Heart left ventricle (tissue), 16 donors: ENCODE results near the gene PPA1. TPM values are rescaled to one million over a fixed set of nuclear protein-coding genes. Genes with fewer than 3 reads are reported as not detected.

Source experiments
- ATAC-seq, 4 donors: fragments of 200-7000 bp; cut with Tn5 transposase; one replicate each; pipeline ENCODE4 v1.9.1; 2020 to 2022; ENCODE audit warnings: moderate library complexity in 4 of 4, mild to moderate bottlenecking in 3 of 4, moderate number of reproducible peaks in 1 of 4
- DNase-seq, 5 donors: peaks; one replicate each; pipeline ENCODE4 v3.0.0-alpha.2; 2020
- H3K27ac ChIP-seq, 12 donors: fragments of 200-600 bp; sonication (generic) in 4 of 12; one replicate each; pipeline versions ENCODE4 v1.5.0 to v1.8.0; 2016 to 2022; ENCODE audit warnings: mild to moderate bottlenecking in 2 of 12
- H3K27me3 ChIP-seq, 9 donors: fragments of 200-600 bp; sonication (generic) in 2 of 9; one replicate each; pipeline versions ENCODE4 v1.5.1 to v1.8.0; 2016 to 2022; ENCODE audit warnings: mild to moderate bottlenecking in 3 of 9
- H3K36me3 ChIP-seq, 9 donors: fragments of 200-600 bp; sonication (generic) in 2 of 9; one replicate each; pipeline versions ENCODE4 v1.5.0 to v1.8.0; 2018 to 2022; ENCODE audit warnings: mild to moderate bottlenecking in 2 of 9
- H3K4me1 ChIP-seq, 12 donors: fragments of 200-600 bp; sonication (generic) in 4 of 12; one replicate each; pipeline versions ENCODE4 v1.5.0 to v1.8.0; 2016 to 2022; ENCODE audit warnings: mild to moderate bottlenecking in 3 of 12
- H3K4me3 ChIP-seq, 12 donors: fragments of 200-600 bp; sonication (generic) in 4 of 12; one replicate each; pipeline versions ENCODE4 v1.5.0 to v1.8.0; 2017 to 2022; ENCODE audit warnings: mild to moderate bottlenecking in 9 of 12, moderate library complexity in 4 of 12
- H3K9me3 ChIP-seq, 12 donors: fragments of 200-600 bp; sonication (generic) in 4 of 12; one replicate each; pipeline versions ENCODE4 v1.5.0 to v1.8.0; 2016 to 2022; ENCODE audit warnings: mild to moderate bottlenecking in 1 of 12
- POLR2A ChIP-seq, 2 donors: fragments of 450-650 bp; IDR thresholded peaks; one replicate each; pipeline ENCODE4 v1.6.1; 2017; ENCODE audit warnings: antibody characterized with exemption in 2 of 2, mild to moderate bottlenecking in 2 of 2, moderate library complexity in 2 of 2
- WGBS, 4 donors: extraction: QIAGEN DNeasy Blood & Tissue Kit in 2 of 4; methylation state at CpG; one replicate each; pipeline versions ENCODE4 v1.1.5 to v1.1.7; 2013 to 2018; 5-methylcytosine and 5-hydroxymethylcytosine counted together
- intact Hi-C, 10 donors: fragments of 100-400 bp; cut with DNase I; formaldehyde crosslinking; loops; one replicate each; pipeline versions ENCODE4 v1.11.1 to v1.14.2; 2022
- polyA plus RNA-seq, 2 donors: library from polyadenylated mRNA; stranded (reverse); fragments of 200-250 nt; gene quantifications; one replicate each; pipeline ENCODE4 v1.2.3, GENCODE V29; 2013
- total RNA-seq, 9 donors: library from RNA; depleted of rRNA in 2 of 9; stranded (reverse); fragments of >200 nt in 2 of 9; fragmentation: NEBNext Ultra II Directional in 3 of 9; extraction: Animal tissue kit (Norgen Biotek cat#: 25700) in 3 of 9; gene quantifications; one replicate each; pipeline versions ENCODE4 v1.1.0 to v1.2.4, GENCODE V29; 2016 to 2023
- TF ChIP-seq, protein P1 (sequence below), 12 donors: fragments of 200-600 bp; sonication (generic) in 4 of 12; IDR thresholded peaks; one replicate each; pipeline versions ENCODE4 v1.5.0 to v1.8.0; 2018 to 2022; ENCODE audit warnings: antibody characterized with exemption in 12 of 12, mild to moderate bottlenecking in 5 of 12
- donor health status: ischemic (EF 13 %, LVEDD 7.1; RV severe dilation, severe dysfunction).
- donor health status: healthy with polysubstance abuse.
- donor health status: DM: no; HTN: yes; CAD: no.
- donor health status: DM: no; HTN: no; CAD: no.
- donor health status: ischemic (EF 25% LVEDD 6.9; RV normal size, moderate dysfunction).
- donor health status: ischemic (EF 25% LVEDD 5.7; RV mildly dilated, moderate dysfunction).
- donor health status: healthy.
- donor health status: DM: yes; HTN: yes; CAD: no.
- donor health status: ischemic (EF 35%, LVEDD 5.7; RV mildly dilated, moderate dysfunction).
- donor health status: nonischemic (EF 11% LVEDD 7.7; RV severe dilation, severe dysfunction).
- donor health status: DM: yes; HTN: yes; CAD: no.
- donor health status: PGD.
- donor health status: ischemic (EF 29% LVEDD 5.4; RV normal size, mild dysfunction).
- donor health status: nonischemic (EF 23%, LVEDD 6.1; RV moderate dilation, normal function).

Gene PPA1
- total and polyA plus RNA-seq, 11 donors, result 61.1 to 151 (median 84.1) TPM

DNA sequence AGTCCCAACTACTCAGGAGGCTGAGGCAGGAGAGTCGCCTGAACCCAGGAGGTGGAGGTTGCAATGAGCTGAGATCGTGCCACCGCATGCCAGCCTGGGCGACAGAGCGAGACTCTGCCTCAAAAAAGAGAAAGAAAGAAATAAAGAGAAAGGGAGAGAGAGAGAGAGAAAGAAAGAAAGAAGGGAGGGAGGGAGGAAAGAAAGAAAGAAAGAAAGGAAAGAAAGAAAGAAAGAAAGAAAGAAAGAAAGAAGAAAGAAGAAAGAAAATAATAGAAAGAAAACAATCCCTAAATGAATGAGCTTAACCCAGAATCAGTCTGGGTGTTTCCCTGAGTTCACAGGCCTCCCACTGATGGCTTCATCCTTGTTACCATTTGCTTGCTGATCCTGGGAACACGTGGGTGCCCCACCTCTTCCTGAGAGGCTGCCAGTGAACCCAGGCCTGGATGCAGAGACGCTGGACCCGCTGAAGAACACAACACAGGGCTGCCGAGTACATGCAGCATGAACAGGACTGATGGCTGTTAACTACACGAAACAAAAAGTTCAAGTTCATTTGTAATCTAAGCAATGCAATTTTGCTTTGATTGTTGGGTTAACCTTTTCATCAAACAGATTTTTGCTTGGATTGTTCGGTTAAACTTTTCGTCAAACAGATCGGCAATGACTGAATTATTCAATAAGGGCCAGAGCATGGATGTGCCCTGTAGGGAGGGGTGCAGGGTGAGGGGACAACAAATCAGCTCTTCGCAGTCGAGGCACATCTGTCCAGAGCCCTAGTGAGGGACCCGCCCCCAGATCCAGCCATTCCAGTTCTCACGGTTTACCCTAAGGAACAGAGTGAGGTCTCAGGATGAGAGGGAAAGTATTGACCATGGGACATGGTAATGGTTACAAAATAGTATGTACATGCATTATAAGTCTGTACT, 39.0 kb upstream of the PPA1 start:
- Histone ChIP-seq H3K4me3 (no peak overlapping the region), H3K27me3 (no peaks in the 10 kb centered on the region), H3K36me3 (no peaks in the 10 kb centered on the region), H3K27ac (no peak overlapping the region), H3K9me3 (peaks cover 0 to 4% (median 0%) of the 10 kb centered on the region in 12 donors), H3K4me1 (peaks cover 0 to 23% (median 5%) of the 10 kb centered on the region in 12 donors)
- no peak for TF ChIP-seq POLR2A (IDR thresholded peaks at IDR 0.05)
- TF ChIP-seq, protein P1, sequence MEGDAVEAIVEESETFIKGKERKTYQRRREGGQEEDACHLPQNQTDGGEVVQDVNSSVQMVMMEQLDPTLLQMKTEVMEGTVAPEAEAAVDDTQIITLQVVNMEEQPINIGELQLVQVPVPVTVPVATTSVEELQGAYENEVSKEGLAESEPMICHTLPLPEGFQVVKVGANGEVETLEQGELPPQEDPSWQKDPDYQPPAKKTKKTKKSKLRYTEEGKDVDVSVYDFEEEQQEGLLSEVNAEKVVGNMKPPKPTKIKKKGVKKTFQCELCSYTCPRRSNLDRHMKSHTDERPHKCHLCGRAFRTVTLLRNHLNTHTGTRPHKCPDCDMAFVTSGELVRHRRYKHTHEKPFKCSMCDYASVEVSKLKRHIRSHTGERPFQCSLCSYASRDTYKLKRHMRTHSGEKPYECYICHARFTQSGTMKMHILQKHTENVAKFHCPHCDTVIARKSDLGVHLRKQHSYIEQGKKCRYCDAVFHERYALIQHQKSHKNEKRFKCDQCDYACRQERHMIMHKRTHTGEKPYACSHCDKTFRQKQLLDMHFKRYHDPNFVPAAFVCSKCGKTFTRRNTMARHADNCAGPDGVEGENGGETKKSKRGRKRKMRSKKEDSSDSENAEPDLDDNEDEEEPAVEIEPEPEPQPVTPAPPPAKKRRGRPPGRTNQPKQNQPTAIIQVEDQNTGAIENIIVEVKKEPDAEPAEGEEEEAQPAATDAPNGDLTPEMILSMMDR (IDR thresholded peaks at IDR 0.05), result no peak
- DNase-seq (peak in 3 of 5 donors; percentile 27 to 58 (median 34)), ATAC-seq (peak; percentile 37 to 71 (median 66))
- intact Hi-C loops, result loop anchor here in 7 of 10 donors (2.0 to 10.0 kb wide), 7 partner anchors 45 to 93 kb away; no protein-coding TSS in a partner anchor
- WGBS, 4 donors, result 73 to 79% (median 76%) methylated on average over 17 of the region's 17 CpGs

DNA sequence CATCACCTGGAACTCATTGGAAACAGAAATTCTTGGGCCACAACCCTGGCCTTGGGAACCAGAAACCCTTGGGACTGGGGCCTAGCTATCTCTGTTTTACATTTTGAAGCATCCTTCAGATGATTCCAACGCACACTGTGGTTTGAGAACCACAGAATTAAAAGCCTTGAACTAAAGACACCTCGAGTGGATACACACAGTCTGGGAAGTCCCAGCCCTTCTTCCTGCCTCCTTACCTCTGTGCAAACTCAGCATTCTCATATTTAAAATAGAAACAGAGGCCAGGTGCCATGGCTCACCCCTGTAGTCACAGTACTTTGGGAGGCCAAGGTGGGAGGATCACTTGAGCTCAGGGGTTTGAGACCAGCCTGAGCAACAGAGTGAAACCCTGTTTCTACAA, 37.7 kb upstream of the PPA1 start:
- ATAC-seq, result no peak
- H3K36me3 ChIP-seq, result no peaks in the 10 kb centered on the region
- H3K27ac ChIP-seq, result no peak overlapping the region
- TF ChIP-seq, protein P1 (IDR thresholded peaks at IDR 0.05), result no peak
- TF ChIP-seq POLR2A (IDR thresholded peaks at IDR 0.05), result no peak
- no peak for DNase-seq
- intact Hi-C loops, result loop anchor here in 6 of 10 donors (5.0 to 10.0 kb wide), 6 partner anchors 44 to 91 kb away; no protein-coding TSS in a partner anchor
- 80 to 92% (median 91%) methylated on average over 2 of the region's 2 CpGs for WGBS, 4 donors
- H3K4me1 ChIP-seq, result peaks cover 0 to 30% (median 5%) of the 10 kb centered on the region in 12 donors
- H3K27me3 ChIP-seq, result no peaks in the 10 kb centered on the region
- H3K9me3 ChIP-seq, result peaks cover 0 to 4% (median 0%) of the 10 kb centered on the region in 12 donors
- no peak overlapping the region for H3K4me3 ChIP-seq

DNA sequence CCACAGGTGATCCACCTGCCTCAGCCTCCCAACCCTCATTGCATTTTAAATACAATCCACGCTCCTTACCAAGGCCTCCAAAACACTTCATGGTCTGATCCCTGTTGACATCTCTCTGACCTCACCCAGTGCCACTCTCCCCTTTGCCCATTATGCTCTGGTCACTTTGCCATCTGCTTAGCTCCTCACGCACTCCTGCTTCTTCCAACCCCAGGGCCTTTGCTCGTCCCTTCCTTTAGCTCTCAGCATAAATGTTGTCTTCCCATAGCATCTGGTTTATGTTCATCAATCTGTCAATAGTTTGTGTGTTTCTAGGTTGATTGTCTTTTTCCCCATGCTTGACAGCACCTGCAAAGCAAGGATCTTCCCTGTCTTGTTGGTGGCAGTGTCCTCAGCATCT, 36.5 kb upstream of the PPA1 start:
- Histone ChIP-seq H3K27me3 (peaks cover 0 to 6% (median 0%) of the 10 kb centered on the region in 9 donors), H3K4me1 (peaks cover 0 to 26% (median 2%) of the 10 kb centered on the region in 12 donors), H3K4me3 (no peak overlapping the region), H3K9me3 (no peaks in the 10 kb centered on the region), H3K36me3 (no peaks in the 10 kb centered on the region), H3K27ac (no peak overlapping the region)
- TF ChIP-seq, protein P1 (IDR thresholded peaks at IDR 0.05), result no peak
- no peak for TF ChIP-seq POLR2A (IDR thresholded peaks at IDR 0.05)
- DNase-seq, result no peak
- intact Hi-C loops, result loop anchor here in 8 of 10 donors (5.0 to 10.0 kb wide), 6 partner anchors 42 to 93 kb away; no protein-coding TSS in a partner anchor
- ATAC-seq, result no peak
- WGBS, 4 donors, result 97 to 100% (median 98%) methylated on average over 3 of the region's 3 CpGs

DNA sequence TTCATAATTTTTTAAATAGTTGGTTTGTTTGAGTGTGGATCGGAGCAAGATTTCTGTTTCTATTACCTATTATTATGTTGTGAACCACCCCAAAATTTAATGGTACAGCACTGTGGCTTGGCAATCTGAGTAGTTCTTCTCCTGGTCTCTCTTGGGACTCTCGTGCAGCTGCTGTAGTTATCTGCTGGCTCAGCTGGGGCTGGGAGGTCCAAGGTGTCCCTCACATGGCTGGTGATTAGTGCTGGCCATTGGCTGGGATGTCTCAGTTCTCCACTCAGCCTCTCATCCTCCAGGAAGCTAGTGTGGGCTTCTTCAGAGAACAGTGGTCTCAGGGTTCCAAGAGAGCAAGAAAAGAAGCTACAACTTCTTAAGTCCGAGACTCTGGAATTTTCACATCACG, 35.1 kb upstream of the PPA1 start:
- H3K4me1 ChIP-seq, result peaks cover 0 to 21% (median 0%) of the 10 kb centered on the region in 12 donors
- H3K27ac ChIP-seq, result no peak overlapping the region
- H3K36me3 ChIP-seq, result no peaks in the 10 kb centered on the region
- no peak for TF ChIP-seq POLR2A (IDR thresholded peaks at IDR 0.05)
- TF ChIP-seq, protein P1 (IDR thresholded peaks at IDR 0.05), result no peak
- H3K9me3 ChIP-seq, result no peaks in the 10 kb centered on the region
- H3K27me3 ChIP-seq, result peaks cover 0 to 6% (median 0%) of the 10 kb centered on the region in 9 donors
- no peak overlapping the region for H3K4me3 ChIP-seq
- ATAC-seq (no peak), DNase-seq (no peak)
- WGBS, 4 donors, result 82 to 88% (median 86%) methylated on average over 4 of the region's 4 CpGs
- intact Hi-C loops, result loop anchor here in 2 of 10 donors (5.0 kb wide), 1 partner anchor 94 kb away; no protein-coding TSS in a partner anchor
